HG02678 (cell line): ENCODE measurements around the gene ASB18.

Experiments
- ATAC-seq: cut with Tn5 transposase; IDR thresholded peaks from one replicate; pipeline ENCODE4 v1.9.1; 2021; ENCODE audit warnings: mild to moderate bottlenecking, moderate library complexity; ENCODE audit not compliant: unreplicated experiment

The ASB18 gene

GRCh38 chr2:236164925-236165841 lies 99.0 kb downstream of the ASB18 start:
- ATAC-seq, result no peak

DNA sequence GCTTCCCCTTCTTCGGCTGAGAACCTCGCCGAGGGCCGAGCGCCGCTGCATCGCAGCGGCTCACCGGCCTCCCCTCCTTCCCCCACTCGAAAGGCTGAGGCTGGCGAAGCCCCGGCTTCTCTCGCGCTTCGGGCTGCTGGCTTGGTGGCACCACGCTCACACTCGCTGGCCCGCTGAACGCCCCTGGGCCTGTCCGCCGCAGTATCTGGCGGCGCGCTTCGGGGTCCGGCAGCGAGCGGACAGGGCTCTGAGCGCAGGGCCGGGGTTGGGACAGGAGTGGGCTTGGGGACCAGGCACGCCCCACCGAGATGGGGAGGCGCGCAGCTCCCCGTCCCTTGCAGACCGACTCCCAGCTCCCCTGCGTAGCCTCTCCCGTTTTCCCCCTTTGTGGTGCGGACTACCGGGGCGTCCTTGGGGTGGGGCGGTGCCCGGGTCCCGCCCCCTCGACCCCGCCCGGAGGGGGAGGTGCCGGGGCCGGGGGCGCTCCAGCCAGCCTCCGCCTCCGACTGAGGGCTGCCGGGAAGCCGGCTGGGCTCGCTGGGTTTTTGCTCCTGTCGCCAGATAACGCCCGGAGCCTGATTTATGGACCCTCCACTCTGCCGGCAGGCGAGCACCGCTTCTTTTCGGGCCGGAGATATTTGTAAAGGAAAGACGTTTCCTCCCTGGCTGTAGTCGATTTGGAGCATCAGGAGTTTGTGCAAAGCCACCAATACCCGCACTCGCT lies 99.8 kb downstream of the ASB18 start:
- ATAC-seq, result no peak

- ATAC-seq, result no peak
Measured at GRCh38 chr2:236163471-236164200, 100.6 kb downstream of the ASB18 start.

GRCh38 chr2:236162882-236163470 lies 101.2 kb downstream of the ASB18 start:
- no peak for ATAC-seq

GRCh38 chr2:236162031-236162845 lies 102.0 kb downstream of the ASB18 start:
- ATAC-seq, result no peak

DNA sequence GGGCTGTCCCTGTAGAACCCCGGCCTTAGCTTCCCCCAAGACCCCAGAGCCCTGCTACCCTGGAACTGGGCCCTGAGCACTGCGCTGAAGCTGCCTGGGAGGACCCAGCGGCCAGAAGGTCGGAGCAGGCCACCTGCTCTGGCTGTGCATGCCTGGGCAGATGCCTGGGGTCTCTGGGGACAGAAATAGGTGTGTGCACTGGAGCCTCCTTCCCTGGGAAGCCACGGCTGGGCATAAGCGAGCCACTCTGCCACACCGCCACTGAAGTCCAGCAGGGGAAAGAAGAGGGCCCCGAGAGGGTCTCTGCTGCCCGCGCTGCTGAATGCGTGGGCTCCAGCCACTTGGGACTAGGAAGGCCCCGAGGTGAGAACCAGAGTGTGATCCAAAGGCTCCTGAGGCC lies 102.7 kb downstream of the ASB18 start:
- ATAC-seq, result no peak

DNA sequence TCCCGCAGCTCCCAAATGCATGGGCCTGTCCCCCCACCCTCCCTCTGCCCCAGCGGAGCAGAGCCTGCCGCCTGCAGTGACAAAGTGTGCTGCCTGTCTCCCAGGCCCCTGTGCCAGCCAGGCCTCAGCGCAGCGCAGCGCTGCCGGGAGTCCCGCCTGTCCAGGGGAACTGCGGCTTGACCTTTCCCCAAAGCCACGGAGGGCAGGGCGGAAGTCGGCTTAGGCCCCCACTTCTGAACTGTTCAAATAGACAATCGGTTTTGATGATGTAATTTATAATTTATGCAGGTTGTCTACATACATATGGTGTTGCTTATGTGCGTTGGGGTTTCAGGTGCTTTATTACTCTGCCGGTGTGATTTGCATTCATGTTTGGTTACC lies 103.1 kb downstream of the ASB18 start:
- no peak for ATAC-seq

GRCh38 chr2:236160366-236161081 lies 103.7 kb downstream of the ASB18 start:
- no peak for ATAC-seq

DNA sequence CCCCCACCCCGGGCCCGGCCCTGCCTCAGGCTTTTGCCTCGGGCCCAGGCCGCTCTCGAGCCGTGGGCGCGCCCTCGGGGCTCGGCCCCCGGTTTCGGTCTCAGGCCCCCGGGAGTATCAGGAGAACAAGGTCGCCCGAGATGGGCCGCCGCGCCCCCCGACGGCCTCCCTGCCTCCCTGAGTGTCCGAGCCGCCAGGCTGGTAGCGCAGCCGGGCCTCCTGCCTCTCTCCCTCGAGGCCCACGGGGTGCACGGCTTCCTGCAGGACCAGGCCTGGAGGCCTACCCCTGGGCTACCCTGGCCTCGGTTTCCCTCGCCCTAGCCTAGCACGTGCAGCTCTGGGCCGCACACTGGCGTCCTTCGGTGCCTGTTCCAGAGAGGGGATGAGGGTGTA lies 104.4 kb downstream of the ASB18 start:
- no peak for ATAC-seq

DNA sequence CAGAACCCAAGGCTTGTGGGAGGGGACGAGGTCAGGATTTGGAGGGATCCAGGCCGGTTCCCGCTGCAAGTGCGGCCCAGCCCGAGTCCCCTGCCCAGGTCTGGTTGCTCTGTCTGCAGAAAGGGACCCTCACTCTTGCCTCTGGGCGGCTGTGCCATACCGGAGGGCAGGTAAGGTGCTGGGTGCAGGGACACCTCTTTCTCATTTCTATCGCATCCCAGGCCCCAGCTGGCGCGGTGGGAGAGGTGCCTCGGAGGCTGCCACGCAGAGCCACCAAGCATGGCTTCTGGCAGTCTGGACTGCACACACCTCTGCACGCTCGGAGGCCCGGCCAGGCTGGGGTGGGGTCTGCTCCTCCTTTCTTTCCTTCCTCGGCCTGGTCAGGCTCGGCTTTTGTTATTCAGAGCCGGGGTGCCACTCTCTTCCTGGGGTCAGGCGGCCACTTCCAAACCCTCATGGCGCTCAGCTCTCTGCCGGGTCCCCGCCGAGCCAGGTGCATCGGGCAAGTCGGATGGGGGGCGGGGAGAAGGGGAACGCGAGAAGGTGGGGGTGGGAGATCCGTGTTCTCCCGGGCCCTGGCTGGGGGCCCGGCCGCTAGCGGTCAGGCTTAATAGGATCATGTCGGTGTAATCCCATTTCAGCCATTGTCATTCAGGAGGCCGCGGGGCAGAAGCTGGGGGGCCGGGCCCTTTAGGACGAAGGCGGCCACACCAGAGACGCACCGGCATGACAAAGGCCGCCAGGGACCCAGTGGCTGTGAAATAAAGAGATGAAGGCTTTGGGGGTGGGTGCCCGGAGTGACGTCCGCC lies 105.0 kb downstream of the ASB18 start:
- ATAC-seq, result no peak

DNA sequence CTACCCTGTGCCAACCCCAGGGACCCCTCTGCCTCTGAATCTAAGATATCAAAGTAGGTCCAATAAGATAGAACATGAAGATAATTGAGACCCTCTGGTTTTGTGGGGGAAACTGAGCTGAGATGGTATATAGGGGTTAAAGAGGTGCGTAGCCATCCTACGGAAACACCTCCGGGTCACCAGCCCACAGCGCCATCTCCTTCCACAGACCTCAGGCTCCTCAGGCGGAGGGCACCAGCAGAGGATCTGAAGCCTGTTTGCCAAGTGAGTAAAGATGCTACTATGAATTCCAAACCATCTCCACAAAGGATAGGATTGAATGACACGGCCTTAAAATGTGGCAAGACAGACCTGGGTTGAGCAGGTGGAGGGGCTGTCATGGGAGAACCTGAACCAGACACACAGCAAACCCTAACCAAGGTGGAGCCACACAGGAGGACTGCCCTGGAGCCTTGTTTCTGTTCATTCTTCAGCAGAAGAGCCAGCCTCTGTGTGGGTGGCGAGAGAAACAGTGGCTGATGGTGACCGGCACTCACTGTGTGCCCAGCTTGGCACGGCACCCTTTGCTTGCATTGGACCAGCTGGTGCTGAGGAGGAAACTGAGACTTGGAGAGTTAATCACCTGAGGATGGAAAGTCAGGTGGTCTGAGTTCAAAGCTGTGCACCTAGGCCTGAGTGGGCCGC lies 106.2 kb downstream of the ASB18 start:
- no peak for ATAC-seq

GRCh38 chr2:236157366-236157765 lies 106.8 kb downstream of the ASB18 start:
- no peak for ATAC-seq

DNA sequence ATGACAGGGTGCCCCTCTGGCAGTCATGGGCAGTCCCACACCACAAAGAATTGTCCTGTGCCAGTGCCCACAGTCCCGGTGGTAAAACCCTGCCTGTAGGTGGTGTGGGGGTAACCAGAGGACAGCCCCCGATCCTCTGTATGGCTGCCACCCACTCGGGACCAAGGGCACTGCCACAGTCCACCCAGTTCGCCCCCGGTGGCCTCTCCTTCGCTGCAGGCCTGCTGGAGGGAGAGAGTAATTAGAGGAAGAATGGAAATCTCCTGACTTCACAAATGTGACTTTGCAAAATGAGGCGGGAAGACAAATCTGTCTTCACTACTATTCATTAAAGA lies 107.4 kb downstream of the ASB18 start:
- no peak for ATAC-seq

DNA sequence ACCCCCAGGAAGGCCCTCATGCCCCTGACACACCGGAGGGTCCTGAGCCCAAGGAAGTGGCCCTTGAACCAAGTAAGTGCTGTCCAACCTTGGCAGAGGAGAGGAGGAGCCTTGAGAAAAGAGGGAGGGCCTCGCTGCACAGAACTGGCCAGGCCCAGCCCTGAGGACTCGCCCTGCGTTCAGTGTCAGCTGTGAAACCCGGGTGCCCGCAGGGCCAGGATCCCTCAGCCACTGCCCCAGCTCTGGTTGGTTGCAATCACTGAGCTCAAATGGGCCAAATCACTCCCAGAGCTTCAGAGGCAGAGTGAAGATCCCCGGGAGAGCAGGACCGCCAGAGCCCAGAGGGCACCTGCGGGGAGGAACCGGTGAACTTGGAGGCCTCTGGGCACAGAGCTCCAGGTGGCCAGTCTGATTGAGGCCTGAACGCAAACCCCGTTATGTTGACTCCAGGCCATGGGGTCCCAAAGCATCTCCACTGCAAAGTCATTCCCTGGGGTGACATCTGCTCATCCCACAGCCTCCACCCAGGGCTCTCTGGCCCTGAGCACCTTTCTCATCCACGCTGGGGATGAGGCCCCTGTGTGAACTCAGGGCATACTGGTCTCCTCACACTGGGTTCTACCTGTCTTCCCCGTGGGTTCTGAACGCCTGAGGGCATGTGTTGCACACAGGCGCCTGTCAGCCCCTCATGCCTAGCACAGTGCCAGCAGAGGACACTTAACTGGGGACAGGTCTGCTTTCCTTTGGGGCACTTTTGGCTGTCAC lies 107.9 kb downstream of the ASB18 start:
- ATAC-seq, result no peak

GRCh38 chr2:236155406-236155805 lies 108.8 kb downstream of the ASB18 start:
- ATAC-seq, result no peak

- no peak for ATAC-seq
Measured at GRCh38 chr2:236146436-236146835, 117.8 kb downstream of the ASB18 start.

GRCh38 chr2:236143811-236144210 lies 120.4 kb downstream of the ASB18 start:
- no peak for ATAC-seq
